GM23248 (cell line): Measurements from ENCODE around the gene PIP5K1C. TPM values are rescaled to one million over a fixed set of nuclear protein-coding genes. Genes with fewer than 3 reads are reported as not detected.

Experiments used
- DNase-seq: peaks from one replicate; pipeline ENCODE4 v3.0.0-alpha.2; 2015
- H2AFZ ChIP-seq: fragments of 200-600 bp; sonication (generic); 2 replicates; pipeline ENCODE4 v1.6.1; 2016; ENCODE audit warnings: antibody characterized with exemption
- H3F3A ChIP-seq: fragments of 200-600 bp; sonication (generic); 2 replicates; pipeline ENCODE4 v1.6.1; 2016; ENCODE audit warnings: mild to moderate bottlenecking, antibody characterized with exemption, mixed run types; ENCODE audit not compliant: insufficient read depth
- H3K27ac ChIP-seq: fragments of 200-600 bp; sonication (generic); 2 replicates; pipeline ENCODE4 v1.5.1; 2016; ENCODE audit warnings: mild to moderate bottlenecking
- H3K27me3 ChIP-seq: fragments of 200-600 bp; sonication (generic); replicated peaks from 2 replicates; pipeline ENCODE4 v1.6.1; 2016; ENCODE audit warnings: mild to moderate bottlenecking; ENCODE audit not compliant: insufficient read depth
- H3K36me3 ChIP-seq: fragments of 200-600 bp; sonication (generic); 2 replicates; pipeline ENCODE4 v1.6.1; 2016; ENCODE audit warnings: low read depth, mild to moderate bottlenecking
- H3K4me1 ChIP-seq: fragments of 200-600 bp; sonication (generic); 2 replicates; pipeline ENCODE4 v1.6.1; 2016; ENCODE audit warnings: mild to moderate bottlenecking; ENCODE audit not compliant: insufficient read depth
- H3K4me2 ChIP-seq: fragments of 200-600 bp; sonication (generic); one replicate; pipeline ENCODE4 v1.6.1; 2016; ENCODE audit warnings: mild to moderate bottlenecking; ENCODE audit not compliant: unreplicated experiment
- H3K4me3 ChIP-seq: fragments of 200-600 bp; sonication (generic); 2 replicates; pipeline ENCODE4 v1.5.1; 2016; ENCODE audit warnings: mild to moderate bottlenecking
- H3K79me2 ChIP-seq: fragments of 200-600 bp; sonication (generic); 2 replicates; pipeline ENCODE4 v1.6.1; 2016; ENCODE audit warnings: mild to moderate bottlenecking; ENCODE audit not compliant: insufficient read depth
- H3K9ac ChIP-seq: fragments of 200-600 bp; sonication (generic); 2 replicates; pipeline ENCODE4 v1.6.1; 2016; ENCODE audit warnings: mild to moderate bottlenecking
- H3K9me2 ChIP-seq: fragments of 200-600 bp; sonication (generic); 2 replicates; pipeline ENCODE4 v1.6.1; 2016; ENCODE audit warnings: mixed run types, mild to moderate bottlenecking, moderate library complexity; ENCODE audit not compliant: insufficient read depth
- H3K9me3 ChIP-seq: fragments of 200-600 bp; sonication (generic); one replicate; pipeline ENCODE4 v1.6.1; 2017; ENCODE audit warnings: low read depth
- H4K20me1 ChIP-seq: fragments of 200-600 bp; sonication (generic); 2 replicates; pipeline ENCODE4 v1.6.0; 2016; ENCODE audit not compliant: insufficient read depth
- EZH2 ChIP-seq: fragments of 200-600 bp; sonication (generic); IDR thresholded peaks from 2 replicates; pipeline ENCODE4 v1.6.1; 2018; ENCODE audit warnings: antibody characterized with exemption, mild to moderate bottlenecking; ENCODE audit not compliant: insufficient read depth, poor library complexity, severe bottlenecking
- EZH2phosphoT487 ChIP-seq: fragments of 200-600 bp; sonication (generic); IDR thresholded peaks from 2 replicates; pipeline ENCODE4 v1.6.1; 2018; ENCODE audit warnings: antibody characterized with exemption, moderate library complexity, mild to moderate bottlenecking, low read depth; ENCODE audit not compliant: insufficient read depth
- WGBS, 2 experiments: methylation state at CpG; one replicate each; pipeline ENCODE4 v1.1.6; 2015 to 2017; ENCODE audit warnings: low lambda C conversion rate in 2 of 2, low coverage in 1 of 2; ENCODE audit errors: missing lambda C conversion rate in 2 of 2; 5-methylcytosine and 5-hydroxymethylcytosine counted together
- in situ Hi-C: fragments of 300-500 bp; cut with MboI; formaldehyde crosslinking; loops from 2 replicates; pipeline ENCODE4 v1.15.0; 2020
- polyA plus RNA-seq: library from polyadenylated mRNA; unstranded; fragments of >200 nt; fragmentation: Nextera tagmentation; extraction: Ambion mirVana; gene quantifications from 2 replicates; pipeline ENCODE4 v1.2.1, GENCODE V29; 2016
- total RNA-seq: library from RNA; depleted of rRNA; stranded (reverse); fragments of >200 nt; shearing (Covaris generic); gene quantifications from 2 replicates; pipeline ENCODE4 v1.2.3, GENCODE V29; 2014

PIP5K1C gene
- total and polyA plus RNA-seq, 2 experiments from 2014 or later, result 31.2 to 34.0 TPM

DNA sequence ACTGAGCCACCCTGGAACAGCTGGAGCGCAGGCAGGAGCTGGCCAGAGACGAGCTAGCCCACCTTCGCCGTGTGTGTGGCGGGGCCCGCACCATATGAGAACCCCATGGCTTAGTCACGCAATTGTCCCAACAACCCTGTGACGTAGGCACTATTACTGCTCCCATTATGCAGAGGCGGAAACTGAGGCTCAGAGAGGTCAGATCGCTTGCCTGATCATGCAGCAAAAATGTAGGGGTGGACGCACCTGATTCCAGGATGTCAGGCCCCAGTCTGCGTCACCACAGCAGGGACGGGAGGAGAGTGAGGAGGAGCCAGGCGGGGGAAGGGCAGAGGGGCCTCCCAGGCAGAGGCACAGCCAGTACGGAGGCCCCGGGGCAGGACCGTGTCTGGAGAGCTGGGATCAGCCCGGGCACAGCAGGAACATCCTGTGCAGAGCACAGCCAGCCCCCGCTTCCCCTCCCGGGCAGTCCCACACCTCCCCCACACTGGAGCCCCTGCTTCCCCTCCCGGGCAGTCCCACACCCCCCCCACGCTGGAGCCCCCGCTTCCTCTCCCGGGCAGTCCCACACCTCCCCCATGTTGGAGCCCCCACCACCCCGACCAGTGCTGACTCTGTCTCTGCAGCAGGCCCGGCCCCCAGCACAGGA lies 16.7 kb downstream of the PIP5K1C start:
- Histone ChIP-seq H3K4me3 (no peak overlapping the region), H3K36me3 (peaks cover 6% of the 10 kb centered on the region; the same call in 1 of the 2 replicates), H3K4me2 (no peak overlapping the region), H4K20me1 (no peaks in the 10 kb centered on the region), H3K79me2 (peaks cover 82% of the 10 kb centered on the region), H3K9ac (no peak overlapping the region), H3K4me1 (no peaks in the 10 kb centered on the region), H3K9me3 (no peaks in the 10 kb centered on the region), H3F3A (no peaks in the 10 kb centered on the region), H3K9me2 (no peaks in the 10 kb centered on the region), H2AFZ (no peak overlapping the region), H3K27me3 (no peaks in the 10 kb centered on the region), H3K27ac (no peak overlapping the region)
- DNase-seq, result no peak
- WGBS, 2 experiments, result 78 to 86% methylated on average over 19 to 26 of the region's 26 CpGs
- in situ Hi-C loops, result no loop called here
- TF ChIP-seq EZH2phosphoT487, result no peak
- TF ChIP-seq EZH2, result no peak

GRCh38 chr19:3682741-3683404 lies 17.4 kb downstream of the PIP5K1C start:
- H3K36me3 ChIP-seq, result peaks cover 6% of the 10 kb centered on the region; the same call in 1 of the 2 replicates
- peaks cover 75% of the 10 kb centered on the region for H3K79me2 ChIP-seq
- no peak overlapping the region for H3K4me3 ChIP-seq
- no peak overlapping the region for H3K27ac ChIP-seq
- H3K9ac ChIP-seq, result no peak overlapping the region
- in situ Hi-C loops, result no loop called here
- DNase-seq, result no peak
- TF ChIP-seq EZH2phosphoT487 (no peak), EZH2 (no peak)
- no peaks in the 10 kb centered on the region for H3K4me1 ChIP-seq
- no peaks in the 10 kb centered on the region for H3F3A ChIP-seq
- H3K27me3 ChIP-seq, result no peaks in the 10 kb centered on the region
- no peaks in the 10 kb centered on the region for H3K9me3 ChIP-seq
- 78 to 86% methylated on average over 15 to 17 of the region's 17 CpGs for WGBS, 2 experiments
- no peak overlapping the region for H2AFZ ChIP-seq
- H3K9me2 ChIP-seq, result no peaks in the 10 kb centered on the region
- H3K4me2 ChIP-seq, result no peak overlapping the region
- H4K20me1 ChIP-seq, result no peaks in the 10 kb centered on the region

DNA sequence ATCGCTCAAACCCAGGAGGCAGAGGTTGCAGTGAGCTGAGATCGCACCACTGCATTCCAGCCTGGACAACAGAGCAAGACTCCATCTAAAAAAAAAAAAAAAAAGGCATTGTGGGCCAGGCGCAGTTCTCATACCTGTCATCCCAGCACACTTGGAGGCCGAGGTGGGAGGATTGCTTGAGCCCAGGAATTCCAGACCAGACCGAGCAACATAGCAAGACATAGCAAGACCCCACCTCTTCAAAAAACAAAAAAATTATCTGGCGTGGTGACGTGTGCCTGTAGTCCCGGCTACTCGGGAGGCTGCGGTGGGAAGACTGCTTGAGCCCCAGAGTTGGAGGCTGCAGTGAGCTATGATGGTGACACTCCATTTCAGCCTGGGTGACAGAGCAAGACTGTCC lies 18.0 kb downstream of the PIP5K1C start:
- Histone ChIP-seq H3K36me3 (peaks cover 6% of the 10 kb centered on the region; the same call in 1 of the 2 replicates), H3K9ac (no peak overlapping the region), H3K4me2 (no peak overlapping the region), H3K27ac (no peak overlapping the region), H3K9me3 (no peaks in the 10 kb centered on the region), H3K4me1 (no peaks in the 10 kb centered on the region), H3K27me3 (no peaks in the 10 kb centered on the region), H3F3A (no peaks in the 10 kb centered on the region), H4K20me1 (no peaks in the 10 kb centered on the region), H3K4me3 (no peak overlapping the region), H3K79me2 (peaks cover 70% of the 10 kb centered on the region), H3K9me2 (no peaks in the 10 kb centered on the region), H2AFZ (no peak overlapping the region)
- in situ Hi-C loops, result no loop called here
- WGBS, 2 experiments, result 99 to 100% methylated on average over 10 of the region's 10 CpGs
- no peak for DNase-seq
- TF ChIP-seq EZH2 (no peak), EZH2phosphoT487 (no peak)

- H3K9me2 ChIP-seq, result no peaks in the 10 kb centered on the region
- no peaks in the 10 kb centered on the region for H4K20me1 ChIP-seq
- no peak overlapping the region for H2AFZ ChIP-seq
- H3K27me3 ChIP-seq, result no peaks in the 10 kb centered on the region
- no peak overlapping the region for H3K27ac ChIP-seq
- 93 to 94% methylated on average over 12 of the region's 12 CpGs for WGBS, 2 experiments
- peaks cover 6% of the 10 kb centered on the region; the same call in 1 of the 2 replicates for H3K36me3 ChIP-seq
- in situ Hi-C loops, result no loop called here
- H3K4me3 ChIP-seq, result no peak overlapping the region
- H3K79me2 ChIP-seq, result peaks cover 67% of the 10 kb centered on the region
- H3K9ac ChIP-seq, result no peak overlapping the region
- TF ChIP-seq EZH2 (no peak), EZH2phosphoT487 (no peak)
- no peak for DNase-seq
- no peak overlapping the region for H3K4me2 ChIP-seq
- no peaks in the 10 kb centered on the region for H3K9me3 ChIP-seq
- no peaks in the 10 kb centered on the region for H3F3A ChIP-seq
- H3K4me1 ChIP-seq, result no peaks in the 10 kb centered on the region
Observed at GRCh38 chr19:3680939-3681338, 19.3 kb downstream of the PIP5K1C start.
